T-helper 22 cell (primary cell): Measurements from ENCODE around the gene AXIN2.
"Not testable (repeated sequence)": the region's sequence is repeated elsewhere in the genome, so short reads cannot be mapped to it uniquely, and the experiment has no call there.

Experiments
- DNase-seq: peaks from one replicate; pipeline ENCODE4 v3.0.0-alpha.2; 2020; ENCODE audit warnings: low read depth

AXIN2 gene

DNA sequence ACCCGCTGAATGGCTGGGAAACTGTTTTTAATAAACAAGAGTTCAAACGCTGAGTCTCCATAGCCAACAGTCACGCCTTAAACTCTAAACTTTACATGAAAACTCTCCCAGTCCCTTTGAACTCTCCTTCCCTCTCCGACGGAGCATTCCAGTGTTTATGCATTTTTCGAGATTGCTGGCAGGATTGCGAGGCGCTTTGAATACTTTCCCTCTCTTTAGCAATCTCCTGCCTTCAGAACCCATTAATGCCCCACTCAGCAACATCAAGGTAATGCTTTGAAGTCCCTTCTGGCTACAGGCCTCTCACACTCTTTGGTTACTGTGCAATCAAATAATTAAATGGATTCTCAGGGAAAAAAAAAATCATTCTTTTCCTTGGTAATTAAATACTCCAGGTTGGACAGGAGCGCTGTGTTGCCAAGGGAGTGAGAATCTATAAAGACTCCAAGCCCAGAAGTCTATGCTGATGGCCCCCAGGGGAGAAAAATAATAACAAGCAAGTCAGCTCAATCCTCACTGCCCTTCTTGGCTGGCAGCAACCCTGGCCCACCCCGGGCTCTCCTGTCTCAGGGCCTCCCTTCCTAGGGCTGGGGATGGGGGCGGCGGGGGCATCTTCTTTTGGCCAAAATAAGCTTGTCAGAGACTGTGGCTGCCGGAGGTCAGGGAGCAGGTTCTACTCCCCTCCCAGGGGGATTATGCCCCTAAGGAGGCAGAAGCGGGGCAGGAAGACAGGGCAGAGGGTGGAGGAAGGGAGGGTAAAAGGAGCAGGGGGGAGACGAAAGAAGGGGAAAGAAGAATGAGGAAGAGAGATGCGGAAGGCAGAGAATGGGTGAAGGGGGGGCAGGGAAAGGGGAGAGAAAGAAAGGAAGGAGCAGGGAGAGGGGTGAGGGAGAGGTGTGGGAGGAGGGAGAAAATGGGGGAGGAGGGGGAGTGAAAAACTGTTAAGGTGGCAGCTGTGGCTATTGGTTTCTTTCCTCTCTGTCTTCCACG, 45.2 kb downstream of the AXIN2 start:
- no peak for DNase-seq

DNA sequence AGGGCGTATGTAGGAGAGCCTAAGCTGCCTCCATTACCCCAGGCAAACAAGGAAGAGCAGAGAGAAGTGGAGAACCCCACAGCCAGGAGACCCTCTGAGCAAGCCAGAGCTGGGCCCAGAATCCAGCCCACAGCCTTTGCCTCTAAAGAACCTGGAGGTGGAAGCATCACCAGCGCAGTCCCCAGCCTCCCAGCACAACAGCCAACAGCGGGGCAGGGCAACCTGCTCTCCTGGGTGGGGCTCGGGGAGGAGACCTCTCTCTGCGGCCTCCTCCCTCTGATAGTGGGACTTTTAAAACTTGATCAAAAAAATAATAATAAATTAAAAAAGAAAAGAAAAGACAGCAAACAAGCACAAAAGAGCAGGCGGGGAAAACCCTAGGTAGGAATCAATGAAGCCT, 45.9 kb downstream of the AXIN2 start:
- DNase-seq: no peak

DNA sequence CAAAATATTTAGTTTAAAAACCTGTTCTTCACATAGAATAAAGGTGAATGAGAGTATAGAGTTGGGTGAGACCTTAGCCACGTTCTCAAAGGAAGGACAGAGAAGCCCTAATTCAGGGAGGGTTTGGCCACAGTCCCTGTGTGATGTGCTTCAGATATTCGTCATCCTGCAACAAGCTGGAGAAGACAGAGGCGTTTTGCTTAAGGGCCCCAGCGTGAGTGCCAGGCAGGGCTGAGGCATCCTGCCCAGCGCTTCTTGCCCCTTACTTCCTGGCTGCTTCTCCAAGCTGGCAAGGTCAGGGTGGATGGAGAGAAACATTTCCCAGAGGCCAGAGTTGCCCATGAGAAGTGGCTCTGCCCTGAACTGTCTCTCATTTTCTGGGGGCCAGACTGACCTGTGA, 46.9 kb downstream of the AXIN2 start:
- no peak for DNase-seq

DNA sequence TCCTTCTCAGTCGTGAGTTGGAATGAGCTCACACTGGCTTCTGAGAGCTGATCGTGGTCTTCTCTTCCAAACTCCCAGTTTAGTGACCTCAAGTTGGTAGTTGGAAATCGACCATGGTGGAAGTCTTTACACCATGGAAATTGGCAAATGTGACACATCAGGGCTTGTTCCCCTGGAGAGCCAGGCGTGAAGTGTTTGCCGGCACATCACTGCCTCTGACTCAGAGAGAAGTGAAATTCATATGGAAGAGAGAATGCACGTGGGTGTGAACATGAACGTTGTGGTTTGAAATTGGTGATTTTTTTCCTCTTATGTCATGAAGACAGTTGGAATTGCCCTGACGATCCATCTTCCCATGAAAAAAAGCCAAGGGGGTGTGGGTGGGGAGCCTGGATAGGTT, 47.4 kb downstream of the AXIN2 start:
- no peak for DNase-seq

DNA sequence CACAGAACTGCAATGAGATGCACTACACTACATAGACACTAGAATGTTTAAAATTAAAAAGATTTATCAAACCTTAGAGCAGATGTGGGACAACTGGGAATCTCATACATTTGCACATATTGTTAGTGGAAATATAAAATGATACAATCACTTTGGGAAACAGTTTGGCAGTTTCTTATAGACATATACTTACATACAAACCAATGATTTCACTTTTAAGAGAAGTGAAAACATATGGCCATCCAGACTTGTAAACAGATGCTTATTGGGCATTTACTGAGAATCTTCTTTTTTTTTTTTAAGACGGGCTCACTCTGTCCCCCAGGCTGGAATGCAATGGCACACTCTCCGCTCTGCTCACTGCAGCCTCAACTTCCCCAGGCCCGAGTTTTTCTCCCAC, 50.1 kb downstream of the AXIN2 start:
- DNase-seq: no peak

GRCh38 chr17:65509032-65509431, 52.4 kb downstream of the AXIN2 start:
- DNase-seq: no peak

- DNase-seq: not testable (repeated sequence)
These were observed 56.8 kb downstream of the AXIN2 start for GRCh38 chr17:65504673-65505072.

- no peak for DNase-seq
These were observed 57.3 kb downstream of the AXIN2 start for GRCh38 chr17:65504141-65504540.

- no peak for DNase-seq
These were observed 57.9 kb downstream of the AXIN2 start for GRCh38 chr17:65503557-65503956.

DNA sequence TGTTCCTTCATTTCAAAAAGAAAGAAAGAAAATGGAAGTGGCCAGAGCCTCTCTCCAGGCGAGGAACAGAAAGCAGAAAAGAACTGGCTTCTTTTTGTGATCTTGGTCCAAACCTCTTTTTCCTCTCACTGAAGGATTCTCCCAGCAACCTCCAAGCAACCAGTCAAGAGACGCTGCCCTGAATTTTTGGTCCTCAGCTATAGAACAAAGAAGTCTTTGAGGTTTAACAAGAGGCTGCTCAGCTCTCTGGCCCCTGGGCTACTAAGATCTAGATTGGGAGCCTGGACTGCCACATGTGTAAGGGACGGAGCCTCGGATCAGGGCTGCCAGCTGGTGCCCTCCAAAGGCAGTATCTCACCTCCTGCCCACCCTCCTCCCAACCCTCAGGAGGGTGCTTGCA, 62.6 kb downstream of the AXIN2 start:
- no peak for DNase-seq

DNA sequence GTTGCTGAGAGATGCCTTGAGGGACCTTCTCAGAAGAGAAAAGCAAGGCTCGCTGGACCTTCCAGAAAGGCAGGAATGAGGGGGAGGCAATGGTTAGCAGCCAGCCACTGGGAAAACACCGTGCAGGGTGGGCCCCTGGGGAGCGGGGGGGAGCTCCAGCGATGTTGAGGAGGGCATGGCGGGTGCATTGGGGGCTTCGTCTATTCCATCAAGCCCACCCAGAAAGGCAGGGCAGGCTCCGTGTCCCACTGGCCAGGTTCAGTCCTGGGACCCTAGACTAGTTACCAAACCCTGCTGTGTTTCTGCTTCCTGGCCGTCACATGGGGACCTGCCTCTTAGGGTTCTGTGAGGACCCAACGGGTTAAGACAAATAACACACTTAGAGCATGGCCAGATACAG, 64.6 kb downstream of the AXIN2 start:
- no peak for DNase-seq

- no peak for DNase-seq
These were observed 66.1 kb downstream of the AXIN2 start for GRCh38 chr17:65495122-65496055.

- no peak for DNase-seq
These were observed 71.9 kb downstream of the AXIN2 start for GRCh38 chr17:65489413-65490155.

DNA sequence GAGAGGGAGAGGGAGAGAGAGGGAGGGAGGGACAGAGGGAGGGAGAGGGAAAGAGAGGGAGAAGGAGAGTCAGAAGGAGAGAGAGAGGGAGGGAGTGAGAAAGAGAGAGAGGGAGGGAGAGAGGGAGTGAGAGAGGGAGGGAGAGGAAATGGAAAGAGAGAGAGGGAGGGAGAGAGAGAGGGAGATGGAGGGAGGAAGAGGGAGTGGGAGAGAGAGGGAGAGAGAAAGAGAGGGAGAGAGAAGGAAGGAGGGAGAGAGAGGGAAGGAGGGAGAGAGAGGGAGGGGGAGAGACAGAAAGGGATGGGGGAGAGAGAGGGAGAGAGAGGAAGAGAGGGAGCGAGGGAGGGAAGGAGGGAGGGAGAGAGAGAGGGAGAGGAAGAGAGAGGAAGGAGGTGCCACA, 72.8 kb downstream of the AXIN2 start:
- DNase-seq: no peak

- DNase-seq: no peak
These were observed 73.5 kb downstream of the AXIN2 start for GRCh38 chr17:65487990-65488389.

DNA sequence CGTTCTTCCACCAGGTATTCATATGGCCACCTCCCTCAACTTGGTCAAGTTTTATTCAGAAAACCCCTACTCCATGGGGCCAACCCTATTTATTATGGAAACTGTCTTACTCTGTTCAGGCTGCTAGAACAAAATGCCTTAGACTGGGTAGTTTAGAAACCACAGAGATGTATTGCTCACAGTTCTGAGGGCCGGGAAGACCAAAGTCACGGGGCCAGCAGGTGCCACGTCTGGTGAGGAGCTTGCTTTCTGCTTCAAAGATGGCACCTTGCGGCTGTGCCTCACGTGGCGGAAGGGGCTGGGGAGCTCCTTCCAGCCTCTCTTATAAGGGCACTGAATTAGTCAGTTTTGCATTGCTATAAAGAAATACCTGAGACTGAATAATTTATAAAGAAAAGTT, 74.3 kb downstream of the AXIN2 start:
- DNase-seq: no peak

GRCh38 chr17:65485388-65486299, 75.8 kb downstream of the AXIN2 start:
- no peak for DNase-seq

GRCh38 chr17:65484405-65484804, 77.0 kb downstream of the AXIN2 start:
- not testable (repeated sequence) for DNase-seq

- no peak for DNase-seq
These were observed 78.0 kb downstream of the AXIN2 start for GRCh38 chr17:65483438-65483837.

DNA sequence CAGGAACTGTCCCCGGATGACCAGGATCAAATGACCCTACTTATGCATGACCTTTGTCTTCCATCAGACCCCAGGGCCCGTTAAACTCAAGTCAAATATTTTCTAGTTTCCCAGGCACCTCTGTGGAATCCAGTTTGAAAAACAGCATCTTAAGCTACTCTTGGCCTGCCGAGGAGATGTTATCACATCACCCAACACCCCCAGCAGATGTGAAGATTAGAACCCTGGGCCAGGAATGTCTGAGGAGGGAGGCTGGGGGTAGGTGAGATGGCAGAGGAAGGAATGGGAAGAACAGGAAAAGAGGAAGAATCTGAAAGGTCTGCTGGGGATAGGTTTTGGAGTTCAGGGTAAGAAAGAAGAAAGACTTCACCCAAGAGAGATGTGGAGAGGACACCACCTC, 79.2 kb downstream of the AXIN2 start:
- no peak for DNase-seq

GRCh38 chr17:65479282-65479681, 82.2 kb downstream of the AXIN2 start:
- no peak for DNase-seq
